GM21737 (cell line): ENCODE measurements around the gene COBLL1.
A peak's percentile ranks its signal among the peaks of the same experiment; 100 is the strongest.

Experiments
- ATAC-seq: cut with Tn5 transposase; IDR thresholded peaks from one replicate; pipeline ENCODE4 v1.9.1; 2021; ENCODE audit warnings: mild to moderate bottlenecking, moderate library complexity; ENCODE audit not compliant: unreplicated experiment

COBLL1 gene

GRCh38 chr2:164760179-164760578, 81.4 kb downstream of the COBLL1 start:
- ATAC-seq: no peak

- no peak for ATAC-seq
These were observed 83.5 kb downstream of the COBLL1 start for GRCh38 chr2:164757934-164758695.

GRCh38 chr2:164756773-164757172, 84.8 kb downstream of the COBLL1 start:
- ATAC-seq: no peak

GRCh38 chr2:164755952-164756351, 85.7 kb downstream of the COBLL1 start:
- no peak for ATAC-seq

GRCh38 chr2:164754157-164755093, 87.2 kb downstream of the COBLL1 start:
- no peak for ATAC-seq

GRCh38 chr2:164752956-164753355, 88.7 kb downstream of the COBLL1 start:
- no peak for ATAC-seq

GRCh38 chr2:164747783-164748433, 93.7 kb downstream of the COBLL1 start:
- no peak for ATAC-seq

- ATAC-seq: no peak
These were observed 94.5 kb downstream of the COBLL1 start for GRCh38 chr2:164747140-164747539.

- no peak for ATAC-seq
These were observed 94.9 kb downstream of the COBLL1 start for GRCh38 chr2:164746713-164747112.

GRCh38 chr2:164745012-164745797, 96.4 kb downstream of the COBLL1 start:
- no peak for ATAC-seq

- no peak for ATAC-seq
These were observed 98.8 kb downstream of the COBLL1 start for GRCh38 chr2:164742738-164743317.

GRCh38 chr2:164739966-164740365, 101.7 kb downstream of the COBLL1 start:
- no peak for ATAC-seq

- peak; percentile 69 for ATAC-seq
These were observed 104.0 kb downstream of the COBLL1 start for GRCh38 chr2:164737612-164738081.

- no peak for ATAC-seq
These were observed 106.2 kb downstream of the COBLL1 start for GRCh38 chr2:164735309-164735919.

- no peak for ATAC-seq
These were observed 107.4 kb downstream of the COBLL1 start for GRCh38 chr2:164734196-164734595.

GRCh38 chr2:164725542-164725941, 116.1 kb downstream of the COBLL1 start:
- no peak for ATAC-seq

- no peak for ATAC-seq
These were observed 118.8 kb downstream of the COBLL1 start for GRCh38 chr2:164722616-164723338.

GRCh38 chr2:164721430-164721829, 120.2 kb downstream of the COBLL1 start:
- ATAC-seq: no peak
